Measurements from ENCODE around the gene TMEM151B. TPM values are rescaled to one million over a fixed set of nuclear protein-coding genes. Genes with fewer than 3 reads are reported as not detected.

Gene TMEM151B
- total and polyA plus RNA-seq, 10 of the 15 experiments (the other 5 are each of a cell fraction or from before 2014, with no cell fraction given) = 0.01 to 0.19 (median 0.05) TPM; not detected in 6

DNA sequence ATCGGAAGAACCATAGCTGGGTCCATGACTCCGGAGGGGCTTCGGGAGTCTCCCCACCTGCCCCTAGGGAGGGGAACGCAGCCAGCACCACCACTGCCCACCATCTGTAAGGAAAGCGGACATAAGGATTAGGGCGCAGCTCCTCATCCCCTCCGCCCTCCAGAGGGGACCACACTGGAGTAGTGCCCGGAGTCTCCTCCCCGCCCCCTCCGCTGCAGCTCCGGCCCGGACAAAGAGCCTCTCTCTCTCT lies 13.6 kb upstream of the TMEM151B start:
- BruUV-seq (replicated peaks) = no TSS peak
- SMC1A ChIA-PET (ENCODE audit: uncharacterized antibody, unreplicated experiment) = interaction anchor here (0.9 to 3.1 kb wide), 8 partner anchors 10 to 160 kb away, joined by 3 to 25 read pairs (median 4); partner anchors contain the start of gene HSP90AB1
- no peak for ATAC-seq

More for the DNA sequence above, 13.6 kb upstream of the TMEM151B start:
- Histone ChIP-seq H4K20me1 (ENCODE audit: control insufficient read depth, insufficient read depth) (peaks cover 4% of the 10 kb centered on the region; the same call in 1 of the 2 replicates), H3K4me3 (peak overlapping the region; percentile 77), H3K27ac (ENCODE audit: control insufficient read depth, insufficient read depth) (peak overlapping the region; percentile 99), H3K9ac (ENCODE audit: control insufficient read depth, insufficient read depth, low read length) (peak overlapping the region; percentile 90), H3K4me1 (ENCODE audit: control insufficient read depth, insufficient read depth, low read length) (peaks cover 56% of the 10 kb centered on the region), H3K79me2 (ENCODE audit: control insufficient read depth, insufficient read depth, low read length) (peaks cover 85% of the 10 kb centered on the region), H2AFZ (ENCODE audit: control insufficient read depth, low read depth, low read length) (no peak overlapping the region), H3K27me3 (replicated peaks in 1 of 2; ENCODE audit: control insufficient read depth in 2 of 2, insufficient read depth in 2 of 2, low read length in 1 of 2) (no peaks in the 10 kb centered on the region), H3K9me3 (replicated peaks; ENCODE audit: control insufficient read depth, insufficient read depth, low read length) (no peaks in the 10 kb centered on the region), H3K36me3 (ENCODE audit: control insufficient read depth in 2 of 2, insufficient read depth in 2 of 2, low read length in 1 of 2) (peaks cover 36 to 46% of the 10 kb centered on the region in 2 experiments), H3K4me2 (ENCODE audit: control insufficient read depth, insufficient read depth) (peak overlapping the region; percentile 71)
- DNase-seq (ENCODE audit: low read depth, low spot score) = no peak
- WGBS (ENCODE audit: insufficient coverage, insufficient replicate concordance, low lambda C conversion rate, missing lambda C conversion rate) = 2% methylated on average over 12 of the region's 12 CpGs
- RAD21 ChIA-PET (ENCODE audit: unreplicated experiment) = interaction anchor here (0.6 to 4.8 kb wide), 9 partner anchors 8 to 176 kb away, joined by 3 to 28 read pairs (median 3); partner anchors contain the start of genes HSP90AB1, NFKBIE and SLC29A1
- intact Hi-C loops (cut with micrococcal nuclease; ENCODE audit: unreplicated experiment) (no loop called here), in situ Hi-C loops (cut with MboI) (no loop called here)
- TF ChIP-seq, protein P1, sequence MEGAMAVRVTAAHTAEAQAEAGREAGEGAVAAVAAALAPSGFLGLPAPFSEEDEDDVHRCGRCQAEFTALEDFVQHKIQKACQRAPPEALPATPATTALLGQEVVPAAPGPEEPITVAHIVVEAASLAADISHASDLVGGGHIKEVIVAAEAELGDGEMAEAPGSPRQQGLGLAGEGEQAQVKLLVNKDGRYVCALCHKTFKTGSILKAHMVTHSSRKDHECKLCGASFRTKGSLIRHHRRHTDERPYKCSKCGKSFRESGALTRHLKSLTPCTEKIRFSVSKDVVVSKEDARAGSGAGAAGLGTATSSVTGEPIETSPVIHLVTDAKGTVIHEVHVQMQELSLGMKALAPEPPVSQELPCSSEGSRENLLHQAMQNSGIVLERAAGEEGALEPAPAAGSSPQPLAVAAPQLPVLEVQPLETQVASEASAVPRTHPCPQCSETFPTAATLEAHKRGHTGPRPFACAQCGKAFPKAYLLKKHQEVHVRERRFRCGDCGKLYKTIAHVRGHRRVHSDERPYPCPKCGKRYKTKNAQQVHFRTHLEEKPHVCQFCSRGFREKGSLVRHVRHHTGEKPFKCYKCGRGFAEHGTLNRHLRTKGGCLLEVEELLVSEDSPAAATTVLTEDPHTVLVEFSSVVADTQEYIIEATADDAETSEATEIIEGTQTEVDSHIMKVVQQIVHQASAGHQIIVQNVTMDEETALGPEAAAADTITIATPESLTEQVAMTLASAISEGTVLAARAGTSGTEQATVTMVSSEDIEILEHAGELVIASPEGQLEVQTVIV (IDR thresholded peaks at IDR 0.05; ENCODE audit: borderline replicate concordance, partially characterized antibody) = no peak
- no peak for TF ChIP-seq GATAD2B (conservative IDR thresholded peaks at IDR 0.05; ENCODE audit: low read depth)
- no peak for TF ChIP-seq NR2C2 (IDR thresholded peaks at IDR 0.05; ENCODE audit: borderline replicate concordance, control insufficient read depth, insufficient read length, low read depth)
- TF ChIP-seq POLR2AphosphoS5 (IDR thresholded peaks at IDR 0.05; ENCODE audit: low read length) = 0 out of 2 replicates have a peak, but pooled peaks have one; percentile 2
- no peak for TF ChIP-seq MTA3 (IDR thresholded peaks at IDR 0.05; ENCODE audit: borderline replicate concordance, low read length)
- TF ChIP-seq JUNB (IDR thresholded peaks at IDR 0.05) = no peak
- TF ChIP-seq CREM (IDR thresholded peaks at IDR 0.05; ENCODE audit: low read depth) = no peak
- TF ChIP-seq POU2F2 (IDR thresholded peaks at IDR 0.05; ENCODE audit: borderline replicate concordance, low read depth, low read length) = peak; percentile 6; the same call in 1 of the 3 replicates
- no peak for TF ChIP-seq CUX1 (IDR thresholded peaks at IDR 0.05; ENCODE audit: insufficient replicate concordance, low read depth, low read length)
- no peak for TF ChIP-seq RBBP5 (conservative IDR thresholded peaks at IDR 0.05)
- 0 out of 2 replicates have a peak, but pooled peaks have one; percentile 48 for TF ChIP-seq NBN (IDR thresholded peaks at IDR 0.05)
- TF ChIP-seq, protein P2, sequence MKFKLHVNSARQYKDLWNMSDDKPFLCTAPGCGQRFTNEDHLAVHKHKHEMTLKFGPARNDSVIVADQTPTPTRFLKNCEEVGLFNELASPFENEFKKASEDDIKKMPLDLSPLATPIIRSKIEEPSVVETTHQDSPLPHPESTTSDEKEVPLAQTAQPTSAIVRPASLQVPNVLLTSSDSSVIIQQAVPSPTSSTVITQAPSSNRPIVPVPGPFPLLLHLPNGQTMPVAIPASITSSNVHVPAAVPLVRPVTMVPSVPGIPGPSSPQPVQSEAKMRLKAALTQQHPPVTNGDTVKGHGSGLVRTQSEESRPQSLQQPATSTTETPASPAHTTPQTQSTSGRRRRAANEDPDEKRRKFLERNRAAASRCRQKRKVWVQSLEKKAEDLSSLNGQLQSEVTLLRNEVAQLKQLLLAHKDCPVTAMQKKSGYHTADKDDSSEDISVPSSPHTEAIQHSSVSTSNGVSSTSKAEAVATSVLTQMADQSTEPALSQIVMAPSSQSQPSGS (IDR thresholded peaks at IDR 0.05; ENCODE audit: low read length) = no peak
- no peak for TF ChIP-seq CHD1 (IDR thresholded peaks at IDR 0.05; ENCODE audit: low read depth, low read length)
- 0 out of 2 replicates have a peak, but pooled peaks have one; percentile 3 for TF ChIP-seq IRF4 (IDR thresholded peaks at IDR 0.05; ENCODE audit: low read depth, low read length)
- POLR2A ChIA-PET = interaction anchor here (1.0 to 10.7 kb wide), 6 partner anchors 7 to 80 kb away, joined by 3 to 131 read pairs (median 7); partner anchors contain the start of gene HSP90AB1
- CTCF ChIA-PET = interaction anchor here (1.0 to 5.0 kb wide), 14 partner anchors 9 to 160 kb away, joined by 3 to 45 read pairs (median 6); partner anchors contain the start of gene HSP90AB1
- FAIRE-seq = no peak

Measured in GM12878 (cell line).